H1 (cell line): ENCODE results near the gene ELOF1. TPM values are rescaled to one million over a fixed set of nuclear protein-coding genes. Genes with fewer than 3 reads are reported as not detected.
A peak's percentile ranks its signal among the peaks of the same experiment; 100 is the strongest.

Experiments used
- CTCF ChIA-PET: fragments of 300-600 bp; sonication (Branson Sonifier 250); formaldehyde crosslinking; loops from one replicate; lab custom pipeline; 2021; ENCODE audit not compliant: partially characterized antibody; lab: Charles Lee
- POLR2A ChIA-PET: fragments of 300-600 bp; sonication (Branson Sonifier 250); formaldehyde crosslinking; loops from one replicate; lab custom pipeline; 2021; ENCODE audit warnings: inconsistent platforms; ENCODE audit not compliant: partially characterized antibody; lab: Charles Lee
- DNase-seq, 2 experiments: peaks; one replicate each; pipeline versions ENCODE4 v3.0.0 to v3.0.0-alpha.2; 2010 to 2022; ENCODE audit warnings: low spot score in 2 of 2, low read depth in 1 of 2, mixed read lengths in 1 of 2
- FAIRE-seq: peaks from 2 replicates; lab custom pipeline; 2011; peaks lifted over from hg19 to GRCh38; lab: Jason Lieb, UNC
- H2AFZ ChIP-seq: 2 replicates; pipeline ENCODE4 v1.8.1; 2012; ENCODE audit warnings: low read length, inconsistent platforms
- H2AK5ac ChIP-seq: 2 replicates; pipeline ENCODE4 v1.6.1; 2013; ENCODE audit warnings: low read depth, low read length
- H2BK120ac ChIP-seq: replicated peaks from 2 replicates; pipeline ENCODE3; 2013; ENCODE audit warnings: low read depth, low read length, inconsistent platforms
- H2BK12ac ChIP-seq: 2 replicates; pipeline ENCODE4 v1.6.1; 2013; ENCODE audit warnings: low read depth, low read length
- H2BK15ac ChIP-seq: 2 replicates; pipeline ENCODE4 v1.6.1; 2013; ENCODE audit warnings: low read length
- H2BK20ac ChIP-seq: 2 replicates; pipeline ENCODE4 v1.6.1; 2013; ENCODE audit warnings: low read length
- H2BK5ac ChIP-seq: 2 replicates; pipeline ENCODE4 v1.6.1; 2013; ENCODE audit warnings: low read depth, low read length
- H3K14ac ChIP-seq: 2 replicates; pipeline ENCODE4 v1.6.1; 2013; ENCODE audit warnings: inconsistent platforms; ENCODE audit not compliant: insufficient read length
- H3K18ac ChIP-seq: 2 replicates; pipeline ENCODE4 v1.6.1; 2013; ENCODE audit warnings: low read length; ENCODE audit errors: extremely low read depth
- H3K23ac ChIP-seq: 2 replicates; pipeline ENCODE4 v1.6.1; 2013; ENCODE audit warnings: inconsistent platforms; ENCODE audit not compliant: insufficient read length
- H3K23me2 ChIP-seq: 2 replicates; pipeline ENCODE4 v1.6.1; 2013; ENCODE audit warnings: low read depth, low read length
- H3K27ac ChIP-seq: 2 replicates; pipeline ENCODE4 v1.6.1; 2011; ENCODE audit warnings: low read depth, low read length, inconsistent platforms
- H3K27me3 ChIP-seq, 4 experiments: replicated peaks in 1 of 4; 1 replicate in 1 of 4; 2 replicates in 3 of 4; pipeline versions ENCODE4 v1.6.1 to v1.8.1; 2011 to 2013; ENCODE audit warnings: low read length in 3 of 4, mild to moderate bottlenecking in 3 of 4, inconsistent platforms in 2 of 4, mixed read lengths in 2 of 4, moderate library complexity in 1 of 4; ENCODE audit not compliant: control insufficient read depth in 3 of 4, insufficient read depth in 3 of 4; ENCODE audit errors: extremely low read depth in 1 of 4
- H3K36me3 ChIP-seq, 4 experiments: 2 replicates each; pipeline versions ENCODE4 v1.6.1 to v1.8.1; 2011 to 2013; ENCODE audit warnings: mild to moderate bottlenecking in 4 of 4, low read length in 3 of 4, moderate library complexity in 2 of 4, control low read depth in 1 of 4, inconsistent platforms in 1 of 4; ENCODE audit not compliant: insufficient read depth in 4 of 4, control insufficient read depth in 2 of 4
- H3K4ac ChIP-seq: replicated peaks from 2 replicates; pipeline ENCODE3; 2013; ENCODE audit warnings: low read length, low read depth, mixed read lengths, inconsistent platforms; ENCODE audit not compliant: insufficient read length
- H3K4me1 ChIP-seq, 4 experiments: replicated peaks in 1 of 4; 1 replicate in 1 of 4; 2 replicates in 3 of 4; pipeline versions ENCODE4 v1.6.1 to v1.8.1; 2011 to 2013; ENCODE audit warnings: low read length in 3 of 4, inconsistent platforms in 2 of 4, mixed read lengths in 1 of 4; ENCODE audit not compliant: insufficient read depth in 4 of 4, control insufficient read depth in 3 of 4
- H3K4me2 ChIP-seq, 2 experiments: 2 replicates each; pipeline versions ENCODE4 v1.6.1 to v1.8.1; 2011 to 2013; ENCODE audit warnings: low read depth in 2 of 2, low read length in 2 of 2, control low read depth in 1 of 2, inconsistent platforms in 1 of 2, mild to moderate bottlenecking in 1 of 2; ENCODE audit not compliant: insufficient read depth in 1 of 2
- H3K4me3 ChIP-seq, 4 experiments: fragments of 200-600, 300-600 bp in 1 of 4; sonication (generic), shearing (Covaris generic), sonication (Bioruptor Twin) in 1 of 4; 2 replicates each; pipeline versions ENCODE4 v1.5.1 to v1.8.1; 2011 to 2016; ENCODE audit warnings: low read length in 4 of 4, low read depth in 3 of 4, control low read depth in 2 of 4, inconsistent platforms in 2 of 4, mild to moderate bottlenecking in 2 of 4, mixed read lengths in 1 of 4, moderate library complexity in 1 of 4; ENCODE audit not compliant: insufficient read depth in 2 of 4; ENCODE audit errors: extremely low read depth in 1 of 4
- H3K56ac ChIP-seq: replicated peaks from 2 replicates; pipeline ENCODE3; 2013; ENCODE audit warnings: low read depth, mild to moderate bottlenecking, mixed read lengths, low read length, inconsistent platforms; ENCODE audit not compliant: insufficient read length
- H3K79me1 ChIP-seq: 2 replicates; pipeline ENCODE4 v1.6.1; 2013; ENCODE audit warnings: low read depth, low read length, control low read depth
- H3K79me2 ChIP-seq, 2 experiments: 2 replicates each; pipeline versions ENCODE4 v1.6.1 to v1.8.1; 2012 to 2013; ENCODE audit warnings: low read length in 2 of 2, mild to moderate bottlenecking in 2 of 2, inconsistent platforms in 1 of 2; ENCODE audit not compliant: insufficient read depth in 2 of 2, control insufficient read depth in 1 of 2
- H3K9ac ChIP-seq, 4 experiments: replicated peaks in 1 of 4; 1 replicate in 1 of 4; 2 replicates in 3 of 4; pipeline versions ENCODE4 v1.6.1 to v1.8.1; 2011 to 2013; ENCODE audit warnings: low read depth in 3 of 4, low read length in 3 of 4, control low read depth in 2 of 4, mild to moderate bottlenecking in 2 of 4, moderate library complexity in 2 of 4, inconsistent platforms in 1 of 4; ENCODE audit errors: extremely low read depth in 1 of 4
- H3K9me3 ChIP-seq, 2 experiments: 2 replicates each; pipeline versions ENCODE4 v1.6.1 to v1.8.1; 2012 to 2013; ENCODE audit warnings: mild to moderate bottlenecking in 2 of 2, moderate library complexity in 2 of 2, control low read depth in 1 of 2, inconsistent platforms in 1 of 2, low read depth in 1 of 2, low read length in 1 of 2, mixed read lengths in 1 of 2; ENCODE audit not compliant: insufficient read depth in 2 of 2
- H4K20me1 ChIP-seq, 2 experiments: replicated peaks in 1 of 2; 2 replicates each; pipeline versions ENCODE3 to v1.8.1; 2011 to 2013; ENCODE audit warnings: inconsistent platforms in 2 of 2, low read length in 2 of 2, mild to moderate bottlenecking in 1 of 2; ENCODE audit not compliant: insufficient read depth in 2 of 2, control insufficient read depth in 1 of 2
- H4K5ac ChIP-seq: 2 replicates; pipeline ENCODE4 v1.6.1; 2013; ENCODE audit warnings: low read length, low read depth, mixed read lengths, inconsistent platforms; ENCODE audit not compliant: insufficient read length
- H4K8ac ChIP-seq: 2 replicates; pipeline ENCODE4 v1.8.0; 2013; ENCODE audit warnings: mild to moderate bottlenecking, moderate library complexity, low read length, inconsistent platforms; ENCODE audit not compliant: insufficient read depth; ENCODE audit errors: extremely low read depth
- H4K91ac ChIP-seq: replicated peaks from 2 replicates; pipeline ENCODE3; 2013; ENCODE audit warnings: low read length, mixed read lengths, inconsistent platforms; ENCODE audit not compliant: insufficient read length
- BRCA1 ChIP-seq: IDR thresholded peaks from 2 replicates; pipeline ENCODE4 v1.6.1; 2012; ENCODE audit warnings: low read depth, low read length, improper control_type of control experiment
- CTCF ChIP-seq, 3 experiments: IDR thresholded peaks; 1 replicate in 2 of 3; 2 replicates in 1 of 3; pipeline versions ENCODE4 v1.5.1 to v1.6.1; 2011; ENCODE audit warnings: low read length in 3 of 3, mild to moderate bottlenecking in 3 of 3, inconsistent platforms in 2 of 3, low read depth in 1 of 3, moderate library complexity in 1 of 3; ENCODE audit not compliant: insufficient read depth in 1 of 3; ENCODE audit errors: control extremely low read depth in 1 of 3
- EGR1 ChIP-seq: IDR thresholded peaks from 2 replicates; pipeline ENCODE4 v1.6.1; 2011; ENCODE audit warnings: low read depth, low read length, borderline replicate concordance
- GABPA ChIP-seq: IDR thresholded peaks from 2 replicates; pipeline ENCODE4 v1.6.1; 2011; ENCODE audit warnings: mild to moderate bottlenecking, low read length, moderate library complexity, borderline replicate concordance; ENCODE audit not compliant: insufficient read depth
- JUND ChIP-seq: IDR thresholded peaks from 2 replicates; pipeline ENCODE4 v1.6.1; 2011; ENCODE audit warnings: mild to moderate bottlenecking, improper control_type of control experiment, low read length
- KDM4A ChIP-seq: IDR thresholded peaks from one replicate; pipeline ENCODE4 v1.7.1; 2012; ENCODE audit warnings: low read depth, mild to moderate bottlenecking, moderate library complexity, low read length, inconsistent platforms; ENCODE audit not compliant: severe bottlenecking
- SAP30 ChIP-seq: fragments of 300-600 bp; sonication (generic); IDR thresholded peaks from 2 replicates; pipeline ENCODE4 v1.7.1; 2012; ENCODE audit warnings: low read length, moderate library complexity, mild to moderate bottlenecking, inconsistent platforms; ENCODE audit not compliant: insufficient read depth, insufficient replicate concordance
- SIX5 ChIP-seq: IDR thresholded peaks from 2 replicates; pipeline ENCODE4 v1.6.1; 2011; ENCODE audit warnings: mild to moderate bottlenecking, low read depth, low read length
- SRF ChIP-seq: IDR thresholded peaks from 2 replicates; pipeline ENCODE4 v1.6.1; 2011; ENCODE audit warnings: mild to moderate bottlenecking, low read depth, low read length, moderate library complexity
- YY1 ChIP-seq: IDR thresholded peaks from 2 replicates; pipeline ENCODE4 v1.6.1; 2011; ENCODE audit warnings: low read depth, mild to moderate bottlenecking, low read length
- WGBS, 2 experiments: shearing (Covaris generic) in 1 of 2; methylation state at CpG; one replicate each; pipeline versions ENCODE4 v1.1.6 to v1.1.7; 2013 to 2015; ENCODE audit warnings: low lambda C conversion rate in 2 of 2, mixed read lengths in 2 of 2, inconsistent platforms in 1 of 2, low coverage in 1 of 2, missing lambda C conversion rate in 1 of 2; ENCODE audit not compliant: insufficient replicate concordance in 2 of 2, insufficient coverage in 1 of 2, insufficient read length in 1 of 2; ENCODE audit errors: extremely low coverage in 1 of 2, missing lambda C conversion rate in 1 of 2; 5-methylcytosine and 5-hydroxymethylcytosine counted together
- polyA plus RNA-seq, 7 experiments: library from polyadenylated mRNA; depleted of rRNA in 3 of 7; stranded (reverse) in 5 of 7; unstranded in 2 of 7; fragments of >200 nt in 5 of 7; fragments of 200-250 nt in 2 of 7; gene quantifications; 1 replicate in 5 of 7; 2 replicates in 1 of 7; 4 replicates in 1 of 7; pipeline versions ENCODE4 v1.2.1 to v1.2.3, GENCODE V29; 2011 to 2013; ENCODE audit warnings: missing spikeins in 2 of 7, mixed read lengths in 2 of 7
- total RNA-seq: library from RNA; stranded (reverse); fragmentation: NEBNext Ultra II Directional; extraction: Animal tissue kit (Norgen Biotek cat#: 25700); gene quantifications from 2 replicates; pipeline ENCODE4 v1.2.1, GENCODE V29; 2021

Gene ELOF1
- total and polyA plus RNA-seq, 2 of the 8 experiments (the other 6 are each of a cell fraction or from before 2014, with no cell fraction given), result 84.2 to 101 TPM

- H4K91ac ChIP-seq, result no peak overlapping the region
- H2AFZ ChIP-seq, result no peak overlapping the region
- ChIA-PET CTCF (interaction anchor here (0.6 to 2.3 kb wide), 19 partner anchors 8 to 245 kb away, joined by 3 to 10 read pairs (median 4); partner anchors contain the start of gene CNN1), POLR2A (interaction anchor here (0.6 to 1.5 kb wide), 10 partner anchors 9 to 261 kb away, joined by 3 to 5 read pairs (median 4); no protein-coding TSS in a partner anchor)
- no peak overlapping the region for H2BK120ac ChIP-seq
- H3K36me3 ChIP-seq, result peaks cover 0 to 24% (median 15%) of the 10 kb centered on the region in 4 experiments; a peak in 5 of 8 replicates
- no peak for FAIRE-seq
- H3K79me2 ChIP-seq, result peaks cover 0 to 14% of the 10 kb centered on the region in 2 experiments; a peak in 2 of 4 replicates
- H3K56ac ChIP-seq, result no peak overlapping the region
- H4K20me1 ChIP-seq, result peaks cover 2 to 19% of the 10 kb centered on the region in 2 experiments
- H3K4me3 ChIP-seq, result no peak overlapping the region
- 0 out of 7 replicates have a peak, but pooled peaks cover 0 to 4% (median 0%) of the 10 kb centered on the region in 4 experiments for H3K4me1 ChIP-seq
- H3K14ac ChIP-seq, result no peak overlapping the region
- H3K18ac ChIP-seq, result no peak overlapping the region
- H3K27ac ChIP-seq, result no peak overlapping the region
- H2BK5ac ChIP-seq, result no peak overlapping the region; the same call in 1 of the 2 replicates
- 84% methylated on average over 24 of the region's 26 CpGs; no CpG with 5 or more reads in 1 of the 2 experiments for WGBS, 2 experiments
- no peak overlapping the region for H2BK12ac ChIP-seq
- H3K9me3 ChIP-seq, result no peaks in the 10 kb centered on the region
- H4K5ac ChIP-seq, result no peak overlapping the region
- H3K27me3 ChIP-seq, result no peaks in the 10 kb centered on the region
- no peak overlapping the region for H3K4me2 ChIP-seq
- no peak overlapping the region; the same call in 1 of the 2 replicates for H2AK5ac ChIP-seq
- H2BK20ac ChIP-seq, result no peak overlapping the region
- no peak overlapping the region for H3K9ac ChIP-seq
- no peaks in the 10 kb centered on the region for H3K23me2 ChIP-seq
- H4K8ac ChIP-seq, result no peak overlapping the region
- H3K23ac ChIP-seq, result no peak overlapping the region
- DNase-seq, result peak in 1 of 2 experiments; percentile 83
- no peak overlapping the region for H3K4ac ChIP-seq
- peaks cover 10% of the 10 kb centered on the region for H3K79me1 ChIP-seq
- no peak overlapping the region for H2BK15ac ChIP-seq
- TF ChIP-seq SIX5 (no peak), BRCA1 (no peak), JUND (no peak), GABPA (no peak), CTCF (IDR thresholded peaks at IDR 0.05; ENCODE audit: control extremely low read depth in 1 of 3, insufficient read depth in 1 of 3, low read depth in 1 of 3, low read length in 3 of 3) (peak; percentile 91 to 96 (median 94)), SAP30 (no peak), SRF (no peak), YY1 (peak; percentile 7; the same call in 1 of the 2 replicates), EGR1 (no peak), KDM4A (no peak)
These were observed 7.3 kb downstream of the ELOF1 start for GRCh38 chr19:11551603-11552235.
